ENCODE results near the gene SLIT3.

Gene SLIT3

GRCh38 chr5:169265888-169266287 is 35.1 kb downstream of the SLIT3 start:
- no peak overlapping the region for H3K27ac Mint-ChIP-seq
- H3K9me3 Mint-ChIP-seq: no peaks in the 10 kb centered on the region
- no peaks in the 10 kb centered on the region for H3K36me3 Mint-ChIP-seq (ENCODE audit: low read depth)
- no peaks in the 10 kb centered on the region for H3K4me1 Mint-ChIP-seq (ENCODE audit: low read depth)
- no peak overlapping the region for H3K4me3 Mint-ChIP-seq
- DNase-seq: no peak
- peaks cover 6% of the 10 kb centered on the region for H3K27me3 Mint-ChIP-seq

- Mint-ChIP-seq H3K36me3 (ENCODE audit: low read depth) (no peaks in the 10 kb centered on the region), H3K9me3 (no peaks in the 10 kb centered on the region), H3K27me3 (peaks cover 8% of the 10 kb centered on the region), H3K27ac (no peak overlapping the region), H3K4me1 (ENCODE audit: low read depth) (no peaks in the 10 kb centered on the region), H3K4me3 (no peak overlapping the region)
- DNase-seq: no peak
These were observed 37.3 kb downstream of the SLIT3 start for GRCh38 chr5:169263591-169263990.

GRCh38 chr5:169260896-169261569 is 39.9 kb downstream of the SLIT3 start:
- Mint-ChIP-seq H3K4me1 (ENCODE audit: low read depth) (no peaks in the 10 kb centered on the region), H3K27ac (no peak overlapping the region), H3K36me3 (ENCODE audit: low read depth) (no peaks in the 10 kb centered on the region), H3K4me3 (no peak overlapping the region), H3K9me3 (no peaks in the 10 kb centered on the region), H3K27me3 (peaks cover 13% of the 10 kb centered on the region)
- DNase-seq: no peak

GRCh38 chr5:169258372-169259000 is 42.5 kb downstream of the SLIT3 start:
- Mint-ChIP-seq H3K27ac (no peak overlapping the region), H3K4me3 (no peak overlapping the region), H3K27me3 (peaks cover 10% of the 10 kb centered on the region), H3K36me3 (ENCODE audit: low read depth) (no peaks in the 10 kb centered on the region), H3K9me3 (no peaks in the 10 kb centered on the region), H3K4me1 (ENCODE audit: low read depth) (no peaks in the 10 kb centered on the region)
- no peak for DNase-seq

- H3K27me3 Mint-ChIP-seq: peaks cover 8% of the 10 kb centered on the region
- H3K4me1 Mint-ChIP-seq (ENCODE audit: low read depth): no peaks in the 10 kb centered on the region
- DNase-seq: no peak
- H3K9me3 Mint-ChIP-seq: no peaks in the 10 kb centered on the region
- H3K27ac Mint-ChIP-seq: no peak overlapping the region
- H3K36me3 Mint-ChIP-seq (ENCODE audit: low read depth): no peaks in the 10 kb centered on the region
- no peak overlapping the region for H3K4me3 Mint-ChIP-seq
These were observed 44.7 kb downstream of the SLIT3 start for GRCh38 chr5:169256191-169256590.

GRCh38 chr5:169253071-169253470 is 47.9 kb downstream of the SLIT3 start:
- peaks cover 2% of the 10 kb centered on the region for H3K27me3 Mint-ChIP-seq
- no peak overlapping the region for H3K27ac Mint-ChIP-seq
- no peaks in the 10 kb centered on the region for H3K36me3 Mint-ChIP-seq (ENCODE audit: low read depth)
- H3K9me3 Mint-ChIP-seq: no peaks in the 10 kb centered on the region
- no peak overlapping the region for H3K4me3 Mint-ChIP-seq
- H3K4me1 Mint-ChIP-seq (ENCODE audit: low read depth): no peaks in the 10 kb centered on the region
- DNase-seq: no peak

GRCh38 chr5:169251333-169252084 is 49.4 kb downstream of the SLIT3 start:
- H3K9me3 Mint-ChIP-seq: no peaks in the 10 kb centered on the region
- no peaks in the 10 kb centered on the region for H3K4me1 Mint-ChIP-seq (ENCODE audit: low read depth)
- no peak overlapping the region for H3K27ac Mint-ChIP-seq
- H3K4me3 Mint-ChIP-seq: no peak overlapping the region
- DNase-seq: no peak
- no peaks in the 10 kb centered on the region for H3K36me3 Mint-ChIP-seq (ENCODE audit: low read depth)
- H3K27me3 Mint-ChIP-seq: peaks cover 6% of the 10 kb centered on the region

GRCh38 chr5:169250887-169251286 is 50.1 kb downstream of the SLIT3 start:
- DNase-seq: no peak
- H3K27ac Mint-ChIP-seq: no peak overlapping the region
- H3K4me3 Mint-ChIP-seq: no peak overlapping the region
- no peaks in the 10 kb centered on the region for H3K36me3 Mint-ChIP-seq (ENCODE audit: low read depth)
- no peaks in the 10 kb centered on the region for H3K4me1 Mint-ChIP-seq (ENCODE audit: low read depth)
- peaks cover 6% of the 10 kb centered on the region for H3K27me3 Mint-ChIP-seq
- H3K9me3 Mint-ChIP-seq: no peaks in the 10 kb centered on the region

- Mint-ChIP-seq H3K9me3 (no peaks in the 10 kb centered on the region), H3K36me3 (ENCODE audit: low read depth) (no peaks in the 10 kb centered on the region), H3K4me3 (no peak overlapping the region), H3K27me3 (peaks cover 14% of the 10 kb centered on the region), H3K4me1 (ENCODE audit: low read depth) (no peaks in the 10 kb centered on the region), H3K27ac (no peak overlapping the region)
- no peak for DNase-seq
These were observed 51.9 kb downstream of the SLIT3 start for GRCh38 chr5:169248996-169249395.

- no peak for DNase-seq
- no peaks in the 10 kb centered on the region for H3K9me3 Mint-ChIP-seq
- H3K27me3 Mint-ChIP-seq: peaks cover 14% of the 10 kb centered on the region
- no peaks in the 10 kb centered on the region for H3K36me3 Mint-ChIP-seq (ENCODE audit: low read depth)
- no peak overlapping the region for H3K4me3 Mint-ChIP-seq
- no peak overlapping the region for H3K27ac Mint-ChIP-seq
- no peaks in the 10 kb centered on the region for H3K4me1 Mint-ChIP-seq (ENCODE audit: low read depth)
These were observed 52.4 kb downstream of the SLIT3 start for GRCh38 chr5:169248550-169248949.

- no peaks in the 10 kb centered on the region for H3K4me1 Mint-ChIP-seq (ENCODE audit: low read depth)
- no peaks in the 10 kb centered on the region for H3K36me3 Mint-ChIP-seq (ENCODE audit: low read depth)
- H3K27me3 Mint-ChIP-seq: peaks cover 14% of the 10 kb centered on the region
- no peak overlapping the region for H3K27ac Mint-ChIP-seq
- peaks cover 3% of the 10 kb centered on the region for H3K9me3 Mint-ChIP-seq
- DNase-seq: no peak
- H3K4me3 Mint-ChIP-seq: no peak overlapping the region
These were observed 56.1 kb downstream of the SLIT3 start for GRCh38 chr5:169244812-169245211.

GRCh38 chr5:169243651-169244422 is 57.1 kb downstream of the SLIT3 start:
- peaks cover 14% of the 10 kb centered on the region for H3K27me3 Mint-ChIP-seq
- no peak for DNase-seq
- H3K4me3 Mint-ChIP-seq: no peak overlapping the region
- H3K4me1 Mint-ChIP-seq (ENCODE audit: low read depth): no peaks in the 10 kb centered on the region
- H3K36me3 Mint-ChIP-seq (ENCODE audit: low read depth): no peaks in the 10 kb centered on the region
- H3K9me3 Mint-ChIP-seq: peaks cover 4% of the 10 kb centered on the region
- no peak overlapping the region for H3K27ac Mint-ChIP-seq

- no peak overlapping the region for H3K4me3 Mint-ChIP-seq
- H3K27me3 Mint-ChIP-seq: peaks cover 10% of the 10 kb centered on the region
These were observed 58.1 kb downstream of the SLIT3 start for GRCh38 chr5:169242849-169243186.

GRCh38 chr5:169242175-169242848 is 58.6 kb downstream of the SLIT3 start:
- H3K27ac Mint-ChIP-seq: no peak overlapping the region
- peaks cover 11% of the 10 kb centered on the region for H3K9me3 Mint-ChIP-seq
- no peak for DNase-seq
- peaks cover 10% of the 10 kb centered on the region for H3K27me3 Mint-ChIP-seq
- H3K4me3 Mint-ChIP-seq: no peak overlapping the region
- H3K36me3 Mint-ChIP-seq (ENCODE audit: low read depth): no peaks in the 10 kb centered on the region
- H3K4me1 Mint-ChIP-seq (ENCODE audit: low read depth): no peaks in the 10 kb centered on the region

More at GRCh38 chr5:169242849-169243186, 58.1 kb downstream of the SLIT3 start:
- no peaks in the 10 kb centered on the region for H3K36me3 Mint-ChIP-seq (ENCODE audit: low read depth)
- no peak for DNase-seq
- peaks cover 10% of the 10 kb centered on the region for H3K9me3 Mint-ChIP-seq
- H3K4me1 Mint-ChIP-seq (ENCODE audit: low read depth): no peaks in the 10 kb centered on the region
- no peak overlapping the region for H3K27ac Mint-ChIP-seq

All from activated T-cell treated with anti-CD3 and anti-CD28 coated beads, Interleukin-2, amount 50 U/mL, for 24 hours (primary cell).